OCI-LY3 (cell line): ENCODE results near the gene COX7A2.

ENCODE experiments used
- H2AFZ ChIP-seq: fragments of 200-600, 300-600 bp; shearing (Covaris generic); 2 replicates; pipeline ENCODE4 v1.6.0; 2014; ENCODE audit warnings: antibody characterized with exemption, low read depth, low read length
- H3K27ac ChIP-seq: fragments of 200-600, 300-600 bp; sonication (generic); 2 replicates; pipeline ENCODE4 v1.5.1; 2014; ENCODE audit warnings: mild to moderate bottlenecking, low read length, moderate library complexity, mixed read lengths
- H3K27me3 ChIP-seq: fragments of 200-600, 300-600 bp; sonication (generic); 2 replicates; pipeline ENCODE4 v1.6.1; 2014; ENCODE audit warnings: low read depth, low read length, mixed read lengths
- H3K36me3 ChIP-seq: fragments of 200-600, 300-600 bp; sonication (generic); replicated peaks from 2 replicates; pipeline ENCODE3; 2014; ENCODE audit warnings: low read depth, low read length, mixed read lengths
- H3K4me1 ChIP-seq: fragments of 300-600, 200-600 bp; sonication (generic); 2 replicates; pipeline ENCODE4 v1.6.1; 2014; ENCODE audit warnings: low read length, mixed read lengths
- H3K4me2 ChIP-seq: fragments of 200-600, 300-600 bp; sonication (generic); 2 replicates; pipeline ENCODE4 v1.6.1; 2014; ENCODE audit warnings: low read length, mixed read lengths
- H3K4me3 ChIP-seq: fragments of 300-600, 200-600 bp; sonication (generic); 2 replicates; pipeline ENCODE4 v1.5.1; 2014; ENCODE audit warnings: antibody characterized with exemption, mild to moderate bottlenecking, low read length, moderate library complexity
- H3K79me2 ChIP-seq: fragments of 300-600, 200-600 bp; shearing (Covaris generic); 2 replicates; pipeline ENCODE4 v1.6.1; 2014; ENCODE audit warnings: mild to moderate bottlenecking, low read length, mixed read lengths
- H3K9ac ChIP-seq: fragments of 300-600, 200-600 bp; shearing (Covaris generic); 2 replicates; pipeline ENCODE4 v1.6.0; 2014; ENCODE audit warnings: mild to moderate bottlenecking, low read length, moderate library complexity
- H3K9me3 ChIP-seq: fragments of 200-600, 300-600 bp; shearing (Covaris generic); 2 replicates; pipeline ENCODE4 v1.6.1; 2014; ENCODE audit warnings: low read length, mixed read lengths; ENCODE audit not compliant: insufficient read depth
- H4K20me1 ChIP-seq: fragments of 200-600, 300-600 bp; sonication (generic); 2 replicates; pipeline ENCODE4 v1.6.1; 2016; ENCODE audit warnings: low read length, mixed read lengths; ENCODE audit not compliant: insufficient read depth
- EZH2phosphoT487 ChIP-seq: fragments of 200-600 bp; shearing (Covaris generic); IDR thresholded peaks from 2 replicates; pipeline ENCODE4 v1.6.1; 2018; ENCODE audit warnings: antibody characterized with exemption, mixed run types, low read depth
- TF ChIP-seq, protein P1 (sequence below): fragments of 200-600, 300-600 bp; sonication (generic); IDR thresholded peaks from 2 replicates; pipeline ENCODE4 v1.5.1; 2014; ENCODE audit warnings: antibody characterized with exemption, low read length, low read depth

COX7A2 gene

DNA sequence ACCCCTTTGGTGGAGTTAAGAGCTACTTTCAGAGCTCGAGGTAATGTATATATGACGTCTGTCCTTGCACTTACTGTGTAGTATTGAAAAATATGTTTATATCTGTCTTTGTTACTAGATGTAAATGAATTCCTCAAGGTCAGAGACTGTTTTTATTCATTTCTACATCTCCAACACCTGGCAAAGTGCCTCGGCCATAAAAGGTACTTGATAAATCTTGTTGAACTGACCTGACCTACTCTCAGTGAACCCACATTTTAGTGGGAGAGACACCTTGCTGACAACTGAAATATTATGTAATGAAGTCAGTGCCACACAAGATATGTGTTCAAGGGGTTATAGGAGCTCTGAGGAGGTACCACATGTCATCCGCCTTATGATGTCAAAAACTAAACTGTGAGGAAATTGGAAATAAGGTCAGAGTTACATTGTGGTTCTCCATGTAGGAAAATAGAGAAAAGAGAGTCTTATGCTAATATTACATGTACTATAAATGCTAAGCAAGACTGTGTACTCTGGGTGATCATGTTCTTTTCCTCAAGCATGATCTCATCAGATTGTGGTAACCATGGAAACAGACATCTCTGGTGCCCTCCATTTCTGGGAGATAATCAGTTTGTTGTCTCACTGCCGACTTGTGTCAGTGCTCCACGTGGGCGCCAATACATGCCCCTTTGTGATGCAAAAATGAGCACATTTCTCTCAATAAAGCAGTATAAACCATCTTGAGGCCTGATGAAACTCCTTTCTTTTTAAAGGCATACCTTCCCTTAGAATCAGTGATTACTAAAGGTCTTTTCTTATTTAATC is 46.7 kb upstream of the COX7A2 start:
- no peak overlapping the region for H2AFZ ChIP-seq
- H3K4me1 ChIP-seq = peaks cover 27% of the 10 kb centered on the region
- H3K4me2 ChIP-seq = no peak overlapping the region
- no peak overlapping the region for H3K27ac ChIP-seq
- TF ChIP-seq EZH2phosphoT487 = no peak
- TF ChIP-seq, protein P1, sequence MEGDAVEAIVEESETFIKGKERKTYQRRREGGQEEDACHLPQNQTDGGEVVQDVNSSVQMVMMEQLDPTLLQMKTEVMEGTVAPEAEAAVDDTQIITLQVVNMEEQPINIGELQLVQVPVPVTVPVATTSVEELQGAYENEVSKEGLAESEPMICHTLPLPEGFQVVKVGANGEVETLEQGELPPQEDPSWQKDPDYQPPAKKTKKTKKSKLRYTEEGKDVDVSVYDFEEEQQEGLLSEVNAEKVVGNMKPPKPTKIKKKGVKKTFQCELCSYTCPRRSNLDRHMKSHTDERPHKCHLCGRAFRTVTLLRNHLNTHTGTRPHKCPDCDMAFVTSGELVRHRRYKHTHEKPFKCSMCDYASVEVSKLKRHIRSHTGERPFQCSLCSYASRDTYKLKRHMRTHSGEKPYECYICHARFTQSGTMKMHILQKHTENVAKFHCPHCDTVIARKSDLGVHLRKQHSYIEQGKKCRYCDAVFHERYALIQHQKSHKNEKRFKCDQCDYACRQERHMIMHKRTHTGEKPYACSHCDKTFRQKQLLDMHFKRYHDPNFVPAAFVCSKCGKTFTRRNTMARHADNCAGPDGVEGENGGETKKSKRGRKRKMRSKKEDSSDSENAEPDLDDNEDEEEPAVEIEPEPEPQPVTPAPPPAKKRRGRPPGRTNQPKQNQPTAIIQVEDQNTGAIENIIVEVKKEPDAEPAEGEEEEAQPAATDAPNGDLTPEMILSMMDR = no peak
- peaks cover 16% of the 10 kb centered on the region for H3K79me2 ChIP-seq
- no peaks in the 10 kb centered on the region for H4K20me1 ChIP-seq
- H3K36me3 ChIP-seq = no peaks in the 10 kb centered on the region
- no peak overlapping the region for H3K9ac ChIP-seq
- no peaks in the 10 kb centered on the region for H3K9me3 ChIP-seq
- no peaks in the 10 kb centered on the region for H3K27me3 ChIP-seq
- H3K4me3 ChIP-seq = no peak overlapping the region

GRCh38 chr6:75288023-75288422 is 44.4 kb upstream of the COX7A2 start:
- no peak overlapping the region for H3K4me3 ChIP-seq
- no peak overlapping the region for H3K9ac ChIP-seq
- H2AFZ ChIP-seq = no peak overlapping the region
- H4K20me1 ChIP-seq = peaks cover 8% of the 10 kb centered on the region; the same call in 1 of the 2 replicates
- peak overlapping the region; percentile 42; the same call in 1 of the 2 replicates for H3K4me2 ChIP-seq
- H3K9me3 ChIP-seq = no peaks in the 10 kb centered on the region
- peaks cover 31% of the 10 kb centered on the region for H3K4me1 ChIP-seq
- no peaks in the 10 kb centered on the region for H3K36me3 ChIP-seq
- H3K27ac ChIP-seq = peak overlapping the region; percentile 10; the same call in 1 of the 2 replicates
- peaks cover 31% of the 10 kb centered on the region for H3K79me2 ChIP-seq
- no peaks in the 10 kb centered on the region for H3K27me3 ChIP-seq
- TF ChIP-seq EZH2phosphoT487 = no peak
- TF ChIP-seq, protein P1 = no peak

DNA sequence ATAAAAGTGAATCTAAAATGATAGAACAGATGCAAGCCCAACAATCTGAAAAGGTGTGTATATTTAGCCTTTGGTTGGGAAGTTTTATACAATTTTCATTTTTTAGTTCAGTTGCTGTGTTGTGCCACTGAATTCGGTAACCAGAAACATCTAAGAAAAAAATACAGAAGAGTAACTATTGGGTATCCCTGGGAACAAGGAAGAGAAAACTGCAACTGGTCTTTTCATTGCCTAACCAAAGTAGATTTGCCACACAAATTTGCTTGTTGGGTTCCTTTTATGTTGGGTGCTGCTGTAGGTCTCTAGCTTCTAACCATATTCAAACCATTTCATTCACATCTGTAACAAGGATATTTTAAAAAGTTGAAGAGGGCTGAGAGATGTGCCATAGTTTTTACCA is 43.8 kb upstream of the COX7A2 start:
- Histone ChIP-seq H3K4me2 (peak overlapping the region; percentile 42), H3K4me3 (0 out of 2 replicates have a peak overlapping the region, but pooled peaks have one; percentile 6), H2AFZ (no peak overlapping the region), H3K79me2 (peaks cover 37% of the 10 kb centered on the region), H3K9ac (no peak overlapping the region), H3K9me3 (no peaks in the 10 kb centered on the region), H3K27me3 (no peaks in the 10 kb centered on the region), H4K20me1 (peaks cover 13% of the 10 kb centered on the region), H3K27ac (peak overlapping the region; percentile 10; the same call in 1 of the 2 replicates), H3K36me3 (no peaks in the 10 kb centered on the region), H3K4me1 (peaks cover 33% of the 10 kb centered on the region)
- TF ChIP-seq, protein P1 = no peak
- TF ChIP-seq EZH2phosphoT487 = no peak

DNA sequence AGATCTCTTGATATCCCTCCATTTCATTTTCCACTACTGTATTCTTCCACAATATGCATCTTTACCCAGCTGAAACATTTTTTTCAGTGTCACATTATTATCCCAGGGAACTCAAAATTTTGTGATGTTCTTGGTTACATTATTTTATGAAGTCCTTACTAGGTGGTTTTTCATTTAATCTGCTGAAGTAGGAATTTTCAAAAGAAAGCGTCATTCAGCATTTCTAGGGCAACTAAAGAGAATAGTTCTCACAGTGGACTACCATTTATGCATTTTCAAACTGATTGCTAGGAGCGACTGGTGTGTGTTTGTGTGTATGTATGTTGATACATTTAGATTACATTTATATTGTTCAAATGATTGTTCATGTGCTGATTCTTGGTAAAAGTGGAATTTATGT is 43.4 kb upstream of the COX7A2 start:
- no peak overlapping the region for H2AFZ ChIP-seq
- no peaks in the 10 kb centered on the region for H3K9me3 ChIP-seq
- no peaks in the 10 kb centered on the region for H3K27me3 ChIP-seq
- H3K4me3 ChIP-seq = no peak overlapping the region
- peaks cover 34% of the 10 kb centered on the region for H3K4me1 ChIP-seq
- peak overlapping the region; percentile 42 for H3K4me2 ChIP-seq
- H4K20me1 ChIP-seq = peaks cover 13% of the 10 kb centered on the region
- no peaks in the 10 kb centered on the region for H3K36me3 ChIP-seq
- TF ChIP-seq, protein P1 = no peak
- no peak for TF ChIP-seq EZH2phosphoT487
- H3K79me2 ChIP-seq = peaks cover 41% of the 10 kb centered on the region
- H3K27ac ChIP-seq = no peak overlapping the region
- H3K9ac ChIP-seq = no peak overlapping the region
